NCI-H345 treated with DMSO at 0.1 percent for 48 hours (cell line): ENCODE measurements around the gene MIDN.
"Not testable (repeated sequence)": the region's sequence is repeated elsewhere in the genome, so short reads cannot be mapped to it uniquely, and the experiment has no call there.

ENCODE experiments used
- DNase-seq: peaks from one replicate; lab custom pipeline; 2025; ENCODE audit not compliant: unreplicated experiment; lab: John Stamatoyannopoulos, UW

The MIDN gene

DNA sequence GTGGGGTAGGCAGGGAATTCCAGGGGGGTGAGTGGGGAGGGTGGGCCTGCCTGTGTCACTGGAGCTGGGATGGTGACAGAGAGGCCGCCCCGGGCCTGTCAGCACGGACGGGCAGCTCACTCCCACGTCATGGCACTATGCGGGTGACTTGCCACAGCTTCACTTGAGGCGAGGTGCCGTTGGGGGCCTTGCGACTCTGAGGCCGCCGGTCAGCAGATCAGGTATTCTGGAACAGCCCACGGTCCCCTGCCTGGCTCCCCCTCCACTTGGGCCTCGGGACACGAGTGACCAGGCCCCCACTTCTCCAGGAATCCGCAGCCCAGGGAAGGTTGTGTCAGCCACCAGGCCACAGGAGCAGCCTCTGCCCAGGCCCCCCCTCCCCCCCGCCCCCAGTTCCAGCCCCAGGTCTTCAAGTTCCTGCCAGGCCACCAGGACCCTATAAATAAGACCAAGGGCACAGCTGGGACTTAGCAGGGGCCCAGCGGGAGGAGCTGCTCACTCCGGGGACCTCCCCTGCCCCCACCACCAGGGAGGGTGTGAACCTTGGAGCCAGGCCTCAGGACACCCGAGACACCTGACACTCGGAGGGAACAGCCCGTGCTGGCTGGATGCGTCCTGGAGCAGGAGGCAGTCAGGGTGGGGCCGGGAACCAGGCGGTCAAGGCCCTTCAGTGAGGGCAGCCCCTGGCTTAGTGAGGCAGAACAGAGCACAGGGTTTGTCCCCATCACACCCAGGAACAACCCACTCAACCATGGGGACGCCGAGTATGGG, 2.7 kb upstream of the MIDN start:
- DNase-seq: no peak

DNA sequence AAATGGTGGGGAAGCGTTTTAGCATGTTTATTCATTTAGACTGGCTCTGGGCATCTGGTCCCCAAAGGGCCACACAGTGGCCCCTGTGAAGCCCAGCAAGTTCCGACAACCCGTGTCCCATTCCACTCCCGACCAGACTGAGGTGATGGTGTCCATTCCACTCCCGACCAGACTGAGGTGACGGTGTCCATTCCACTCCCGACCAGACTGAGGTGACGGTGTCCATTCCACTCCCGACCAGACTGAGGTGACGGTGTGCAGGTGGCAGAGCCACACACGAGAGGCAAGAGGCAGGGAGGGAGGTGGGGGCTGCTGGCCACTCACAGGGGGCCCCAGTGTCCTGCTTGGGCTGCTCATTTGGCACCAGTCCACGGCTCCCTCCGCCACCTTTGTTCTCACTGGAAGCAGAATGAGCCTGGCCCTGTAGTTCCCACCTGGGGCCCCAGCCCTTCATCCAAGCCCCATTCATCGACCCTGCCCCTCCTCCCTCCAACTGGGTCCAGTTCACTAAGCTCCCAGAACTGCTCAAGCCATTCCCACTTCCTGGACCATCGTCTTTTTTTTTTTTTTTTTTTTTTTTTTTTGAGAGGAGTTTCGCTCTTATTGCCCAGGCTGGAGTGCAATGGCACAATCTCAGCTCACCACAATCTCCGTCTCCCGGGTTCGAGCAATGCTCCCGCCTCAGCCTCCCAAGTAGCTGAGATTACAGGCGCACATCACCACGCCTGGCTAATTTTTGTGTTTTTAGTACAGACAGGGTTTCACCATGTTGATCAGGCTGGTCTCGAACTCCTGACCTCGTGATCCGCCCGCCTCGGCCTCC, 1.9 kb upstream of the MIDN start:
- not testable (repeated sequence) for DNase-seq

DNA sequence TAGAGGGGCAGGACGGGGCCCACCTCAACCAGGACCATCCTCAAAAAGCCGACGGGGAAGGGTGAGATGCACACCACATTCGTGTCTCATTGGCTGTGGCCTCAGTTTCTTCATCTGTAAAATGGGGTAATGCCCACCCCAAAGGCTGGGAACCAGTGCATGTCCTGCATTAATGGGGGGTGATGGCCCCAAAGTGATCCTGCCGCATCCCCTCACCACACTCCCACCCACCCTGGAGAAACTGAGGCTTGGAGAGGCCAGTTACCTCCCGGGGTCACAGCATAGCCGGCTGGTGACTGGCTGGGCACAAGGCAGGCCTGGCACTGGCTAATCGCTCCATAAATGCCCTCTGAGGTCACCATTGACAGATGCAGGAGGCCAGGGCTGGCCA, 640 bp upstream of the MIDN start:
- no peak for DNase-seq

DNA sequence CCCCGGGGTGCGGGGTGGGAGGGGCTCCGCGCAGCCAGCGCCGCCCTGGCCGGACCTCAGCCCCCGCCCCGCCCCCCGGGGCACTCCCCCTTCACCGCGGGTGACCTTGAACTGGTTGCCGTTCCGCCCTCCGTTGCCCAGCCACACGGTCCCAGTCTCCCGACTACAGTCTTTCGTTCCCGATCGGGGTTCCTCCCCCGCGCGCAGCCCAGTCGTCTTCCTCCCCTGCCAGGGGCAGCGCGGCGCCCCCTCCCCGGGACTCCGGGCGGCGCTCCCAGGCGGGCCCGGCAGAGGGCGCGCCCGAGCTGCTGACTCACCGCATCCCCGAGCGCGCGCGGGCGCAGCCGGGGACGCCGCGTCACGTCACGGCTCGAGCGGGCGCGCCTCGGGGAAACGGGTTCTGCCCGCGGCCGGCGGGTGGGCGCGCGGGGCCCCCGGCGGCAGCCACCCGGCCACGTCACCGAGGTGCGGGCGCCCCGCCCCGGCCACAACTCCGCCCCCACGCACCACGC, 459 bp downstream of the MIDN start:
- DNase-seq: peak; percentile 64

DNA sequence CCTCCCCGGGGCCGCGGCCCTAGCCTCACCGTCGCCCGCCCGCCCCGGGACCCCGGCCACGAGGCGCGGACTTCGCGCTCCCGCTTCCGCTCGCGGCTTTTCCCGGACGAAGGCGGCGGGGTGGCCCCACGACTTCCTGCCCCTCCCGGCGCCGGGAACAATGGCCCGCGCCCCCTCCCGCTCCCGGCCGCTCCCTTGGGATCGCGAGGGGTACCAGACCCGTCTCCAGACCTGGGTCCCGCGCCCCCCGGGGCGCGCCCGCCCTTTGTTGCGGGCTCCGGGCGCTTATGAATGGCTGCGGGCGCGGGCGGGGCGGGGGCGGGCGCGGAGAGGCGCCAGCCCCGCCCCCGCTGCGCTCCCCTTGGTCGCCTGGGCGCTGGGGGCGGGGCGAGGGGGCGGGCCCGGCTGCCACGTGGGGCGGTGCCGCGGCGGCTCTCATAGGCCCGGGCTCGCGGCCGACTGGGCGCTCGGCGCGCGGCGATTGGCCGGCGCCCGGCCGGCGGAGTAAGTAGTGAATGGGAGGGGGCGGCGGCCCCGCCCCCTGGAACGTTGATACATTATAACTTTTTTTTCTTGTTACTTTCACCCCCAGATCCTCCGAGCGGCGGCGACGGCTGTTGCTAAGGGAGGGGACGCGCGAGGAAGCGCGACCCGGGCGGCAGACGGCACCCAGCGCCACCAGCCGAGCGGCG, 1.1 kb downstream of the MIDN start:
- peak; percentile 92 for DNase-seq

DNA sequence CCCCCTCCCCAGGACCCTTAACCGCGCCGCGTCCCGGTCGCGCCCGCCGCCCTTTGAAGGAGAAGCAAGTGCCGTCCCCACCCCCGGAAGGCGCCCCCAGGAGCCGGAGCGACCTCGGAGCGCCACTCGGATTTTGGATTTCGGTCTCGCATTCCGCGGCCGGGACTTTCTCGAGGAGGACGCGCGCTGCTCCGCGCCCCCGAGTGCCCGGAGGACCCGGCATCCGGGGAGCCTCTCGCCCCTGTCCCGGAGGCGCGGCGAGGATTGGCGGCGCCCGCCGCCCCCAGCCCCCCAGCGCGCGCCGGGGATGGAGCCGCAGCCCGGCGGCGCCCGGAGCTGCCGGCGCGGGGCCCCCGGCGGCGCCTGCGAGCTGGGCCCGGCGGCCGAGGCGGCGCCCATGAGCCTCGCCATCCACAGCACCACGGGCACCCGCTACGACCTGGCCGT, 1.6 kb downstream of the MIDN start:
- no peak for DNase-seq

DNA sequence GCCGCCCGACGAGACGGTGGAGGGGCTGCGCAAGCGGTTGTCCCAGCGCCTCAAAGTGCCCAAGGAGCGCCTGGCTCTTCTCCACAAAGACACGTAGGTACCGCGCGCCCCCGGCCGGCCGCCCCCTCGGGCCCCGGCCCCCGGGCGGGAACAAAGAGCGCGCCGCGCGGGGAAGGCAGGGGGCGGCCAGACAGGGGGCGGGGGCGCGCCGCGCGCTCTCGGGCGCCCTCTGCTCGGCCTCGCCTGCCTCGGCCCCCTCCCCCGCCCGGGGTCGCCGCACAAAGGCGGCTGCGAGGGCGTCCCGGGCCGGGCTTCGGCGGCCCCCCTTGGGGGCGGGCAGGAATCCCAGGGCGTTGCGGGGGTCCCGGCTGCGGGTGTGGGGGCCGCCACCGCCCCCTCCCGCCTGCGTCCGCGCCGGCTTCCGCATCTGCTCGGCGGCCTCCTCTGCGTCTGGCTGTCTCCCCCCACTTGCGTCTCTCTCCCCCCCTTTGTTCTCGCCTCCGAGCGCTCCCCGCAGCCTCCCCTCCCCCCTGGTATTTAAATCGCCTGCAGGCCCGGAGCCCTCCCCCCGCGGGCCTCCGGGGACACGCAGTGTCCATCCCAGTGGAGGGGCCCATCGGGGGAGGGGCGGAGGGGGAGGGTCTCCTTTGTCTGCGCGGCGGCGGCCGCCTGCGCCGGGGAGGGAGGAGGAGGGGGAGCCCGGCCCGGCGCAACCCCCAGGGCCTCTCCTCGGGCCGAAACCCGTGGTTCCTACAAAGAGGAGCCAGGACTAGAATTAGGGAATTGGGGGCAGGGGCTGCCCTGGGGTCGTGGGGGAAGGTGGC, 2.3 kb downstream of the MIDN start:
- no peak for DNase-seq

DNA sequence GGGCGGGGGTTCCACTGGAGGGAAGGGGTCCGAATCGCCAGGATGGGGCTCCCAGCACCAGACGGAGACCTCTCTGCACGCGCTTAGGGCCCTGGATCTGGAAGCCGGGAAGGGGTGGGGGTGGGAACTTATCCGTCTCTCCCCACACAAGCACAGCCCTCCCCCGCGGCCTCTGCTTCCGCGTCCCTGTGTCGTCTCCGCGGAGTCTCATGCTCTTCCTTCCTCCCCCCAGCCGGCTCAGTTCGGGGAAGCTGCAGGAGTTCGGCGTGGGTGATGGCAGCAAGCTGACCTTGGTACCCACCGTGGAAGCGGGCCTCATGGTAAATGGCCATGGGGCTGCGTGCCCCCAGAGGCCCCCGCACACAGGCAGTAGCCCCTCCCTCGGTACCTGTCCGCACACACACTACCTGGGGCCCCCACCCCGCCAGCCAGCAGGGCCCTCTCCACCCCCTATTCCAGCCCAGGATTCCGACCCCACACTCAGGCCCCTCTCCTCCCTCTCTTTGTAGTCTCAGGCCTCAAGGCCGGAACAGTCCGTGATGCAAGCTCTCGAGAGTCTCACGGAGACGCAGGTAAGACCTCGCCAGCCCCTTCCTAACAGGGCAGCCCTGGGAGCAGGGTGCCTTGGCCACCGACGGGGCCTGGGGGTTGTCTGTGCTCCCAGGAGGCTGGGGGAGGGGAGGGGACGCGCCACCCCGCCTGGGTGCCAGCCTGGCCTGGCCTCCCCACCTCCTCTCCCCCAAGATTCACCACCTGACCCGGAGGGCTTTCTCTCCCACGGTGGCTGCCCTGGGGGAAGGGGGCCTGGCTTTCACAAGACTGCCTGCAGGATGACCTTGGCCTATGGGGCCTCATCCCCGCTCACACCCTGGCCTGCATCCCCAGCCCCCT, 3.2 kb downstream of the MIDN start:
- DNase-seq: no peak

DNA sequence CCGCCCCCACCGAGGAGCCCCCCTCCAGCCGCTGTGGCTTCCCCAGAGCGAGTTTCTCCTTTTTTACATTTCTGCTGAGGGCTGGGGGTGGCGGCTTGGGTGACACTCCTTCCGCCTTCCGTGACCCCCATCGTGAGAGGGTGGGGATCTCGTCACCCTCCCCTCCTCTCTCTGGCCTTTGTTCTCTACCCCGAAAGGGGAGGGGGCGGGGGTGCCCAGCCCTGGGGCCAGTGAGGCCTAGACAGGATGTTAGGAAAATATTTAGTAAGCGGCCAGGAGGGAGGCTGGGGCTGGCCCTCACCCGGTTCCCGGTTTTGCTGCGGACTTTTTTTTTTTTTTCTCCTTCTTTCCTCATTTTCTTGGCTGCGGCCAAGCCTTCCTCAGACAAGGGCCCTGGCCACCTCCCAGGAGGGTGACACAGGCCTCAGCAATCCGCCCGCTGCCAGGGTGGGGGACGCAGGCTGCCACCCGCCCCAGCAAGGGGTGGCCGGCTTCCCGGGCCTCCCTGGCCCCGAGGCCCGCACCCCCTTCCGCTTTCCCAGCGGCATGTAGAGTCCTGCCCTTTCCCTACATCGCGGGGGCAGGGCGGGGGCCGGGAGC, 3.9 kb downstream of the MIDN start:
- no peak for DNase-seq

DNA sequence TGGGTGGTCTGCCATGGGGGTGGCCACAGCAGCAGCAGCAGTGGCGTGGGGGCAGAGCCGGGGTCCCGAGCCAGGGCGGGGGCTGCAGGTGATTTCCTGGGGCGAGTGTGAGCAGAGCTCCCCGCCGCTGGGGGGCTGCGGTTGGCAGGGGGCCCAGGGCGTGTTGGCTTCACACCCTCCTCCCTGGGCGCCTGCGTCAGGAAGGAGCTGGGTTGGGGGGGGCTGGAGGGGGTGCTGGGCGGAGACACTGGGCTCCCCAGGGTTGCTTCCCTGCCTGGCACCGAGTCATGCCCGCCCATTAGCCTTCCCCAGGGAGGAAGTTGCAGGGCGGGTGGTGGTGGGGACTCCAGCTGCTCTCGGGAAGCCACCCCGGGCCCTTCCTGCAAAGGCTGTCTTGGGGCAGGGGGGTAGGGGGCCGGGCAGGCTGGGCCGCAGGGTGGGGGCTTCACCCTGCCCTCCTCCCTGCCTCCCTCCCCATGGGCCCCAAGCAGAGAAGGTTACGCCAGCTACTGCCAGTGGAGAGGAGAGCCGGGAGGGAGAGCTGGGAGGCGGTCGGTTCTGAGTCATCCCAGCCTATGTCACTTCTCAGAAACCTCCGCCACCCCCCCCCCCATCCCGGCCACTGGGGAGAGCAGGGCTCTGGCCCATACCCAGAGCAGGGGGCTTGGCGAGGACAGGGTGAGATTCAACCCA, 4.6 kb downstream of the MIDN start:
- no peak for DNase-seq

DNA sequence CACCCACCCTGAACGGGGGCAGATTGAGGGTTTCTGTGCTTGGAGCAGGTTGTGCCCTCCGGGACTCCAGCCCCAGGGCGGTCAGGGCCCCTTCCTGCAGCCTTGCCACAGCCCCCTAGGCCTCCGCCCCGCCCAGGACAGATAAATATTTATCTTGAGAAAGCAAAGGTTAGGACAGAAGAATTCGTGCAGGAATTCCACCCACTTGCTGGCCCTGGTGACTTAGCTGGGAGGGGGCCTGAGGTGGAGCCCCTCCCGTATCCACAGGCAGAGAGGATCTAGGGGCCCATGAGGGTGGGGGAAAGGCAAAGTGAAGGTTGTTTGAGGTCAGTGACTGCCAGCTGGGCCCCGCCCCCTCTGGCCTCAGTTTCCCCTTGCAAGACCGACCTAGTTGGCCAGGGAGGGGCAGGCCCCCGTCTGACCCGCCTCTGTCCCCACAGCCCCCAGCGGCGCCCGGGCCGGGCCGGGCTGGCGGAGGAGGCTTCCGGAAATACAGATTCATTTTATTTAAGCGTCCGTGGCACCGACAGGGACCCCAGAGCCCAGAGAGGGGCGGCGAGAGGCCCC, 5.2 kb downstream of the MIDN start:
- no peak for DNase-seq

DNA sequence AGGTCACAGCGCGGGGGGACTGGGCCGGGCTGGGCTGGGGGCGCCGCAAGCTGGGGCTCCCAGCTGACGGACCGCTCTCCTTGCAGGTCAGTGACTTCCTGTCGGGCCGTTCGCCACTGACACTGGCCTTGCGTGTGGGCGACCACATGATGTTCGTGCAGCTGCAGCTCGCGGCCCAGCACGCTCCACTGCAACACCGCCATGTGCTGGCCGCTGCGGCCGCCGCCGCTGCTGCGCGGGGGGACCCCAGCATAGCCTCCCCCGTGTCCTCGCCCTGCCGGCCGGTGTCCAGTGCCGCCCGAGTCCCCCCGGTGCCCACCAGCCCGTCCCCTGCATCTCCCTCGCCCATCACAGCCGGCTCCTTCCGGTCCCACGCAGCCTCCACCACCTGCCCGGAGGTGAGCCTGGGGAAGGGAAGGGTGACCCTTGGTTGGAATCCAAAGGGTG, 5.7 kb downstream of the MIDN start:
- no peak for DNase-seq

DNA sequence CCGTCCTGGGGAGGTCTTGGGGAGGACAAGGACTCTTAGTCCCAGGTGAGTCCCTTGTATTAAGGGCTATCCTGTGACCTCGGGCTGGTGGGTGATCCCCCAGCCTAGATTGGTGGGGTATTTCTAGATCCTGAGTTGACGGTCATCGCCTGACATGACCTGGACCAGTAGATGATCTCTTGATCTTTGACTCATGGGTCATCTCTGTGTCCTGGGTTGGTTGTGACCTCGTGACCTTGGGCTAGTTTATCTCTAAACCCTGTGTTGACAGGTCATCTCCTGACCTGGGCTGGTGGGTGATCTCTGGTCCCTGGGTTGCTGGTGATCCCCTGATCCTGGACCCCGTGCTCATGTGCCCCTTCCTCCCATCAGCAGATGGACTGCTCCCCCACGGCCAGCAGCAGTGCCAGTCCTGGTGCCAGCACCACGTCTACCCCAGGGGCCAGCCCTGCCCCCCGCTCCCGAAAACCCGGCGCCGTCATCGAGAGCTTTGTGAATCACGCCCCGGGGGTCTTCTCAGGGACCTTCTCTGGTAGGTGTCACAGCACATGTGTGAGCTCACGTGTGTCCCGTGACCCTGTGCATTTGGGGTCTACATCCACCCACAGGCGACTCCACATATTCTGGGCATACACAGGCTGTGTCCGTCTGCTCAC, 6.3 kb downstream of the MIDN start:
- DNase-seq: no peak

DNA sequence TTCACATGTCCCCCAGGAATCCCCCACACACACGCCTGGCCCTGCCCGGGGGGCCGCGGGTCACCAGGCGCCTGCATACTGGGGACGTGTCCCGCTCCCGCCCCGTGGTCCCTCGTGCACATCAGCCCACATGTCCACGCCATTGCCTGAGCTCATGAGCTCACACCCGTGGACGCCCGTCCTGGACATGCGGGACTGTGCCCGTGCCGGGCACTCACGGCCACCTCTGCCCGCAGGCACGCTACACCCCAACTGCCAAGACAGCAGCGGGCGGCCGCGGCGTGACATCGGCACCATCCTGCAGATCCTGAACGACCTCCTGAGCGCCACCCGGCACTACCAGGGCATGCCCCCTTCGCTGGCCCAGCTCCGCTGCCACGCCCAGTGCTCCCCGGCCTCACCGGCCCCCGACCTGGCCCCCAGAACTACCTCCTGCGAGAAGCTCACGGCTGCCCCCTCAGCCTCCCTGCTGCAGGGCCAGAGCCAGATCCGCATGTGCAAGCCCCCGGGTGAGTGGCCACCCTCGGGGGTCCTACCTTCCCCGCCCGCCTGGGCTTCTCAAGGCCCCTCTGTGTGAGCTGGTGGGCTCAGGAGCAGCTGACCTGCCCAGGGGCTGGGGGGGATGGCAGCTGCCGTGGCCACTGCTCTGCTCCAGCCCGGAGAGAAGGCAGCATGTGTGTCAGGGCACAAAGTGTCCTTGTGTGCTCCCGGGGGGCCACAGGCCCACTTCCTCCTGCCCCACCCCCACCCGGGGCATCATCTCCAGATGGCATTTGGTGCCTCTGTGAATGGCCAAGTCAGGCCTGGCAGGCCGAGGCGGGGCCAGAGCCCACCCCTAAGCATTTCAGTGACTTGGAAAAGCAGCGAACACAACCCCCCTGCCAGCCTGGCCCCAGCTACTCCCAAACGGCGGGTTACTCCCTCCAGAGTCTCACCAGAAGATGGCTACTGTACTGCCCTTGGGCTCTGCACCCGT, 7.1 kb downstream of the MIDN start:
- no peak for DNase-seq

DNA sequence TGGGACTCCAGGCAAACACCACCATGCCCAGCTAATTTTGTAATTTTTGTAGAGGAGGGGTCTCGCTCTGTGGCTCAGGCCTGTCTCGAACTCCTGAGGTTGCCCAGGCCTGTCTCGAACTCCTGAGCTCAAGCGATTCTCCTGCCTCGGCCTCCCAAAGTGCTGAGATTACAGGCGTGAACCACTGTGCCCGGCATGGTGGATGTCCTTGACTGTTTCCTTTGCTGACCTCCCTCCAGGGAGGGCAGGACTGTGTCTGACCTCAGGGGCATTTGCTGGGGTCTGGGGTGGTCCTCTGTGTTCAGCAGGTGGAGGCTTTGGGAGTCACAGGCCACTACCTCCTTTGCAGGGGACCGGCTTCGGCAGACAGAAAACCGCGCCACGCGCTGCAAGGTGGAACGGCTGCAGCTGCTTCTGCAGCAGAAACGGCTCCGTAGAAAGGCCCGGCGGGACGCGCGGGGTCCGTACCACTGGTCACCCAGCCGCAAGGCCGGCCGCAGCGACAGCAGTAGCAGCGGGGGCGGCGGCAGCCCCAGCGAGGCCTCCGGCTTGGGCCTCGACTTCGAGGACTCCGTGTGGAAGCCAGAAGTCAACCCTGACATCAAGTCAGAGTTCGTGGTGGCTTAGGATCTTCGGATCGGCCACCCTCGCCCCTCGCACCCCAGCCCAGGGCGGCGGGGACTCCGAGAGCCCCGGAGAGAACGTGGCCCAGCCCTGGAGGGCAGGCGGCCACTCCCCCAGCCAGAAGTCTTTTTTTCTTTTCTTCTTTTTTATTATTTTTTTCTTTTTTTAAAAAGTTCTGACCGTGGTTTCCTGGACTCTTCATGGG, 8.5 kb downstream of the MIDN start:
- no peak for DNase-seq
